ENCODE measurements around the gene B3GAT1. TPM values are rescaled to one million over a fixed set of nuclear protein-coding genes. Genes with fewer than 3 reads are reported as not detected.

Gene B3GAT1
- total RNA-seq, 3 donors from 2014 or later (not counting 1 experiment from before 2014, with no cell fraction given): 41.3 to 78.4 (median 65.1) TPM

GRCh38 chr11:134364261-134364660 lies 47.8 kb downstream of the B3GAT1 start:
- Histone ChIP-seq H3K27ac (ENCODE audit: low read length) (no peak overlapping the region), H3K9me3 (ENCODE audit: control insufficient read depth, insufficient read depth, low read length) (no peaks in the 10 kb centered on the region), H3K36me3 (ENCODE audit: control insufficient read depth, insufficient read depth, low read length) (no peaks in the 10 kb centered on the region), H3K4me1 (ENCODE audit: control insufficient read depth, insufficient read depth, low read length) (peaks cover 12% of the 10 kb centered on the region), H3K4me3 (ENCODE audit: low read length) (no peak overlapping the region), H3K27me3 (ENCODE audit: control insufficient read depth, insufficient read depth, low read length) (no peaks in the 10 kb centered on the region)
- no peak overlapping the region for H3K4me3 Mint-ChIP-seq
- no peak for TF ChIP-seq CTCF (IDR thresholded peaks at IDR 0.05)
- whole genome bisulfite sequencing (ENCODE audit: insufficient coverage): 86% methylated on average over 9 of the region's 9 CpGs
- DNase-seq (no peak), ATAC-seq (no peak)
- H3K4me1 Mint-ChIP-seq: peaks cover 10 to 21% of the 10 kb centered on the region in 2 donors
- intact Hi-C loops (cut with micrococcal nuclease): loop anchor here (5.0 kb wide), 2 partner anchors 293 to 363 kb away; no protein-coding TSS in a partner anchor
- H3K27ac Mint-ChIP-seq: no peak overlapping the region
- no peaks in the 10 kb centered on the region for H3K36me3 Mint-ChIP-seq
- H3K27me3 Mint-ChIP-seq (ENCODE audit: low read depth in 2 of 2): peaks cover 13 to 19% of the 10 kb centered on the region in 2 donors
- no peaks in the 10 kb centered on the region for H3K9me3 Mint-ChIP-seq

- no peak for DNase-seq
- no peak overlapping the region for H3K27ac Mint-ChIP-seq
- H3K27me3 ChIP-seq (ENCODE audit: control insufficient read depth, insufficient read depth, low read length): no peaks in the 10 kb centered on the region
- H3K9me3 Mint-ChIP-seq: no peaks in the 10 kb centered on the region
- no peaks in the 10 kb centered on the region for H3K36me3 Mint-ChIP-seq
- no peaks in the 10 kb centered on the region for H3K36me3 ChIP-seq (ENCODE audit: control insufficient read depth, insufficient read depth, low read length)
- H3K4me3 ChIP-seq (ENCODE audit: low read length): no peak overlapping the region
- H3K4me1 ChIP-seq (ENCODE audit: control insufficient read depth, insufficient read depth, low read length): peaks cover 12% of the 10 kb centered on the region
- H3K27me3 Mint-ChIP-seq (ENCODE audit: low read depth in 2 of 2): peaks cover 13 to 19% of the 10 kb centered on the region in 2 donors
- ATAC-seq: no peak
- peaks cover 10 to 21% of the 10 kb centered on the region in 2 donors for H3K4me1 Mint-ChIP-seq
- H3K27ac ChIP-seq (ENCODE audit: low read length): no peak overlapping the region
- no peak for TF ChIP-seq CTCF (IDR thresholded peaks at IDR 0.05)
- intact Hi-C loops (cut with micrococcal nuclease): loop anchor here (5.0 kb wide), 2 partner anchors 294 to 364 kb away; no protein-coding TSS in a partner anchor
- H3K9me3 ChIP-seq (ENCODE audit: control insufficient read depth, insufficient read depth, low read length): no peaks in the 10 kb centered on the region
- H3K4me3 Mint-ChIP-seq: no peak overlapping the region
- 91% methylated on average over 7 of the region's 7 CpGs for WGBS (ENCODE audit: insufficient coverage)
Observed at GRCh38 chr11:134363592-134363991, 48.5 kb downstream of the B3GAT1 start.

GRCh38 chr11:134363161-134363560 lies 48.9 kb downstream of the B3GAT1 start:
- H3K4me3 Mint-ChIP-seq: no peak overlapping the region
- no peaks in the 10 kb centered on the region for H3K9me3 Mint-ChIP-seq
- peaks cover 13 to 19% of the 10 kb centered on the region in 2 donors for H3K27me3 Mint-ChIP-seq (ENCODE audit: low read depth in 2 of 2)
- no peak for DNase-seq
- H3K9me3 ChIP-seq (ENCODE audit: control insufficient read depth, insufficient read depth, low read length): no peaks in the 10 kb centered on the region
- peaks cover 12% of the 10 kb centered on the region for H3K4me1 ChIP-seq (ENCODE audit: control insufficient read depth, insufficient read depth, low read length)
- H3K36me3 Mint-ChIP-seq: no peaks in the 10 kb centered on the region
- no peak overlapping the region for H3K4me3 ChIP-seq (ENCODE audit: low read length)
- intact Hi-C loops (cut with micrococcal nuclease): loop anchor here (5.0 kb wide), 2 partner anchors 294 to 364 kb away; no protein-coding TSS in a partner anchor
- H3K27ac Mint-ChIP-seq: no peak overlapping the region
- peaks cover 10 to 21% of the 10 kb centered on the region in 2 donors for H3K4me1 Mint-ChIP-seq
- H3K27ac ChIP-seq (ENCODE audit: low read length): no peak overlapping the region
- ATAC-seq: no peak
- WGBS (ENCODE audit: insufficient coverage): 94% methylated on average over 9 of the region's 9 CpGs
- no peaks in the 10 kb centered on the region for H3K36me3 ChIP-seq (ENCODE audit: control insufficient read depth, insufficient read depth, low read length)
- H3K27me3 ChIP-seq (ENCODE audit: control insufficient read depth, insufficient read depth, low read length): no peaks in the 10 kb centered on the region
- TF ChIP-seq CTCF (IDR thresholded peaks at IDR 0.05): no peak

All from natural killer cell (primary cell).